Spleen (tissue), 7 donors: ENCODE data around the gene DUSP16.

Experiments used
- CTCF ChIP-seq, 11 experiments: fragments of 200-600 bp in 7 of 11; fragments of 450-650 bp in 4 of 11; sonication (generic) in 4 of 11; IDR thresholded peaks in 8 of 11; conservative IDR thresholded peaks in 3 of 11; 1 replicate in 7 of 11; 2 replicates in 4 of 11; pipeline versions ENCODE4 v1.4.0 to v1.8.0; 2016 to 2021; ENCODE audit warnings: antibody characterized with exemption in 11 of 11, inconsistent platforms in 4 of 11, mild to moderate bottlenecking in 1 of 11
- POLR2A ChIP-seq, 3 donors: fragments of 450-650 bp; IDR thresholded peaks; one replicate each; pipeline ENCODE4 v1.5.1; 2017; ENCODE audit warnings: antibody characterized with exemption in 3 of 3, mild to moderate bottlenecking in 1 of 3
- donor health status: DM: no; HTN: no; CAD: no; lungs with moderate emphysema.
- donor health status: DM: no; HTN: no; CAD: no.
- donor health status: DM: no; HTN: no; CAD: no.

GRCh38 chr12:12447236-12447635 lies 115.4 kb downstream of the DUSP16 start:
- TF ChIP-seq CTCF (IDR thresholded peaks at IDR 0.05 in 8 of 11, conservative IDR thresholded peaks at IDR 0.05 in 3 of 11) (no peak), POLR2A (IDR thresholded peaks at IDR 0.05) (no peak)
